ENCODE measurements around the gene TMEM30B.
"Not testable (repeated sequence)": the region's sequence is repeated elsewhere in the genome, so short reads cannot be mapped to it uniquely, and the experiment has no call there.

TMEM30B gene

GRCh38 chr14:61264010-61264571, 17.0 kb downstream of the TMEM30B start:
- DNase-seq, result no peak

- DNase-seq, result no peak
These were observed 19.1 kb downstream of the TMEM30B start for GRCh38 chr14:61262082-61262481.

GRCh38 chr14:61260939-61261776, 20.0 kb downstream of the TMEM30B start:
- no peak for DNase-seq

- DNase-seq, result no peak
These were observed 22.2 kb downstream of the TMEM30B start for GRCh38 chr14:61258985-61259384.

- DNase-seq, result peak; percentile 74
These were observed 23.6 kb downstream of the TMEM30B start for GRCh38 chr14:61257469-61258057.

GRCh38 chr14:61256826-61257468, 24.2 kb downstream of the TMEM30B start:
- DNase-seq, result no peak

- no peak for DNase-seq
These were observed 25.2 kb downstream of the TMEM30B start for GRCh38 chr14:61255968-61256367.

GRCh38 chr14:61254808-61255526, 26.2 kb downstream of the TMEM30B start:
- no peak for DNase-seq

- DNase-seq, result no peak
These were observed 27.9 kb downstream of the TMEM30B start for GRCh38 chr14:61253064-61253738.

GRCh38 chr14:61252369-61253063, 28.6 kb downstream of the TMEM30B start:
- DNase-seq, result peak; percentile 87

GRCh38 chr14:61250063-61250462, 31.1 kb downstream of the TMEM30B start:
- DNase-seq, result no peak

GRCh38 chr14:61247935-61248334, 33.2 kb downstream of the TMEM30B start:
- DNase-seq, result no peak

GRCh38 chr14:61246721-61247120, 34.4 kb downstream of the TMEM30B start:
- no peak for DNase-seq

GRCh38 chr14:61244009-61244408, 37.1 kb downstream of the TMEM30B start:
- peak; percentile 81 for DNase-seq

GRCh38 chr14:61240206-61240605, 40.9 kb downstream of the TMEM30B start:
- DNase-seq, result peak; percentile 20

- not testable (repeated sequence) for DNase-seq
These were observed 41.9 kb downstream of the TMEM30B start for GRCh38 chr14:61239285-61239684.

- peak; percentile 77 for DNase-seq
These were observed 42.4 kb downstream of the TMEM30B start for GRCh38 chr14:61238611-61239245.

- no peak for DNase-seq
These were observed 46.8 kb downstream of the TMEM30B start for GRCh38 chr14:61234215-61234916.

GRCh38 chr14:61233436-61233956, 47.6 kb downstream of the TMEM30B start:
- peak; percentile 39 for DNase-seq

- no peak for DNase-seq
These were observed 49.3 kb downstream of the TMEM30B start for GRCh38 chr14:61231810-61232209.

Data from NCI-H2171 treated with DMSO at 0.1 percent for 48 hours (cell line).